HCT116 (cell line): ENCODE measurements around the gene PIGL. TPM values are rescaled to one million over a fixed set of nuclear protein-coding genes. Genes with fewer than 3 reads are reported as not detected.

Source experiments
- ATAC-seq: fragments of 200-7000 bp; cut with Tn5 transposase; 2 replicates; pipeline ENCODE4 v1.9.1; 2020; ENCODE audit warnings: mild to moderate bottlenecking, moderate library complexity
- BruUV-seq: library from RNA; stranded (reverse); fragments of 400-500 nt; replicated peaks from 2 replicates; lab custom pipeline; 2021; lab: Mats Ljungman, UMichigan
- CTCF ChIA-PET: fragments of 300-600 bp; sonication (Branson Sonifier 250); formaldehyde crosslinking; loops from one replicate; lab custom pipeline; 2021; ENCODE audit warnings: antibody characterized with exemption; lab: Charles Lee
- POLR2A ChIA-PET: fragments of 300-600, 350-600 bp; sonication (Branson Sonifier 250); formaldehyde crosslinking; loops from one replicate; lab custom pipeline; 2021; ENCODE audit warnings: antibody characterized with exemption; lab: Charles Lee
- RAD21 ChIA-PET, 2 experiments: fragments of 300-600 bp; sonication (Branson Sonifier 250); formaldehyde crosslinking; loops; one replicate each; lab custom pipeline; 2023; ENCODE audit warnings: low total read pairs in 2 of 2; ENCODE audit not compliant: uncharacterized antibody in 2 of 2, unreplicated experiment in 2 of 2, low non-redundant PET in 1 of 2; lab: Charles Lee
- DNase-seq: peaks from one replicate; pipeline ENCODE4 v3.0.0-alpha.2; 2010; ENCODE audit warnings: low read depth, low spot score
- H2AFZ ChIP-seq: fragments of 200-600 bp; shearing (Covaris generic), sonication (generic); 2 replicates; pipeline ENCODE4 v1.6.1; 2017; ENCODE audit warnings: low read depth, mixed run types, mixed read lengths, antibody characterized with exemption, low read length; ENCODE audit not compliant: poor library complexity, severe bottlenecking
- H3K27ac ChIP-seq: 2 replicates; pipeline ENCODE4 v1.5.1; 2012; ENCODE audit warnings: low read depth, low read length
- H3K27me3 ChIP-seq: fragments of 200-600 bp; sonication (generic); 2 replicates; pipeline ENCODE4 v1.6.1; 2016; ENCODE audit warnings: mixed run types, low read length, mixed read lengths; ENCODE audit not compliant: insufficient read depth
- H3K36me3 ChIP-seq, 2 experiments: fragments of 200-500 bp in 1 of 2; fragments of 200-600 bp in 1 of 2; sonication (Bioruptor generic) in 1 of 2; sonication (generic) in 1 of 2; 2 replicates each; pipeline versions ENCODE4 v1.5.1 to v1.6.1; 2014 to 2016; ENCODE audit warnings: low read length in 2 of 2, inconsistent platforms in 1 of 2, mixed read lengths in 1 of 2, mixed run types in 1 of 2; ENCODE audit not compliant: insufficient read depth in 2 of 2, control insufficient read depth in 1 of 2
- H3K4me1 ChIP-seq, 2 experiments: fragments of 200-600 bp in 1 of 2; sonication (generic) in 1 of 2; 2 replicates each; pipeline versions ENCODE4 v1.5.1 to v1.6.1; 2012 to 2017; ENCODE audit warnings: low read length in 2 of 2, inconsistent platforms in 1 of 2, mild to moderate bottlenecking in 1 of 2, mixed read lengths in 1 of 2, mixed run types in 1 of 2, moderate library complexity in 1 of 2; ENCODE audit not compliant: insufficient read depth in 2 of 2, control insufficient read depth in 1 of 2
- H3K4me2 ChIP-seq: fragments of 200-600 bp; sonication (generic); 2 replicates; pipeline ENCODE4 v1.6.1; 2017; ENCODE audit warnings: mixed run types, low read length, mixed read lengths
- H3K4me3 ChIP-seq, 2 experiments: fragments of 200-600 bp in 1 of 2; sonication (generic) in 1 of 2; replicated peaks in 1 of 2; 2 replicates each; pipeline ENCODE4 v1.5.1; 2011 to 2016; ENCODE audit warnings: low read length in 2 of 2, control low read depth in 1 of 2, low read depth in 1 of 2, mild to moderate bottlenecking in 1 of 2, mixed read lengths in 1 of 2, mixed run types in 1 of 2
- H3K79me2 ChIP-seq: fragments of 200-600 bp; sonication (generic); 2 replicates; pipeline ENCODE4 v1.6.1; 2017; ENCODE audit warnings: mild to moderate bottlenecking, mixed run types, low read length, moderate library complexity, mixed read lengths; ENCODE audit not compliant: insufficient read depth
- H3K9ac ChIP-seq: fragments of 200-600 bp; sonication (generic); 2 replicates; pipeline ENCODE4 v1.6.1; 2016; ENCODE audit warnings: low read length, mixed read lengths
- H3K9me2 ChIP-seq: fragments of 200-600 bp; sonication (generic), shearing (Covaris generic); 2 replicates; pipeline ENCODE4 v1.6.1; 2017; ENCODE audit warnings: mixed run types, mild to moderate bottlenecking, moderate library complexity; ENCODE audit not compliant: insufficient read depth
- H3K9me3 ChIP-seq, 2 experiments: fragments of 200-500 bp in 1 of 2; fragments of 200-600 bp in 1 of 2; sonication (Bioruptor generic) in 1 of 2; sonication (generic) in 1 of 2; 2 replicates each; pipeline ENCODE4 v1.6.1; 2014 to 2017; ENCODE audit warnings: low read length in 2 of 2, mixed read lengths in 2 of 2, inconsistent platforms in 1 of 2, low read depth in 1 of 2, mild to moderate bottlenecking in 1 of 2, mixed run types in 1 of 2, moderate library complexity in 1 of 2; ENCODE audit not compliant: control insufficient read depth in 1 of 2, insufficient read depth in 1 of 2
- H4K20me1 ChIP-seq: fragments of 200-600 bp; sonication (generic), shearing (Covaris generic); 2 replicates; pipeline ENCODE4 v1.6.1; 2017; ENCODE audit warnings: mixed run types, mild to moderate bottlenecking, moderate library complexity; ENCODE audit not compliant: insufficient read depth
- CBX3 ChIP-seq: IDR thresholded peaks from 2 replicates; pipeline ENCODE4 v1.6.1; 2012; ENCODE audit warnings: low read depth
- EGR1 ChIP-seq: IDR thresholded peaks from 2 replicates; pipeline ENCODE4 v1.6.1; 2012; ENCODE audit warnings: low read depth
- ELF1 ChIP-seq: IDR thresholded peaks from 2 replicates; pipeline ENCODE4 v1.6.1; 2012; ENCODE audit warnings: low read depth, borderline replicate concordance
- EZH2phosphoT487 ChIP-seq: fragments of 200-600 bp; IDR thresholded peaks from 2 replicates; pipeline ENCODE4 v1.6.1; 2018; ENCODE audit warnings: antibody characterized with exemption, borderline replicate concordance
- POLR2A ChIP-seq: IDR thresholded peaks from 2 replicates; pipeline ENCODE4 v1.7.0; 2011; ENCODE audit warnings: borderline replicate concordance; ENCODE audit not compliant: insufficient read depth, insufficient read length; ENCODE audit errors: extremely low read depth
- POLR2AphosphoS5 ChIP-seq: IDR thresholded peaks from 2 replicates; pipeline ENCODE4 v1.6.1; 2011; ENCODE audit warnings: mild to moderate bottlenecking, low read depth, low read length, moderate library complexity
- REST ChIP-seq: IDR thresholded peaks from 2 replicates; pipeline ENCODE4 v1.6.1; 2012; ENCODE audit warnings: low read depth
- YY1 ChIP-seq: IDR thresholded peaks from 2 replicates; pipeline ENCODE4 v1.6.1; 2011; ENCODE audit warnings: low read length, low read depth, moderate library complexity, mild to moderate bottlenecking; ENCODE audit not compliant: insufficient replicate concordance; ENCODE audit errors: extremely low read depth
- ZBTB33 ChIP-seq: IDR thresholded peaks from 2 replicates; pipeline ENCODE4 v1.6.1; 2011; ENCODE audit warnings: mild to moderate bottlenecking, low read length, moderate library complexity; ENCODE audit not compliant: insufficient replicate concordance; ENCODE audit errors: extremely low read depth
- ZFX ChIP-seq: fragments of 450-650 bp; IDR thresholded peaks from 2 replicates; pipeline ENCODE4 v1.6.1; 2017
- ZNF274 ChIP-seq: fragments of 200-500 bp; sonication (Bioruptor generic); IDR thresholded peaks from 2 replicates; pipeline ENCODE4 v1.6.1; 2014; ENCODE audit warnings: mild to moderate bottlenecking, low read depth, low read length, inconsistent platforms
- intact Hi-C: fragments of 100-400 bp; cut with micrococcal nuclease; formaldehyde crosslinking; loops from 2 replicates; pipeline ENCODE4 v1.10.0; 2022
- total RNA-seq: library from RNA; stranded (reverse); gene quantifications from one replicate; pipeline ENCODE4 v1.2.1, GENCODE V29; 2021; ENCODE audit not compliant: unreplicated experiment

PIGL gene
- total RNA-seq, 1 experiment from 2014 or later: 36.8 TPM

GRCh38 chr17:16258901-16259300 is 41.9 kb downstream of the PIGL start:
- intact Hi-C loops: no loop called here
- Histone ChIP-seq H3K36me3 (no peaks in the 10 kb centered on the region), H3K4me2 (no peak overlapping the region), H3K27ac (no peak overlapping the region), H3K27me3 (no peaks in the 10 kb centered on the region), H3K79me2 (no peaks in the 10 kb centered on the region), H4K20me1 (no peaks in the 10 kb centered on the region), H3K4me1 (no peaks in the 10 kb centered on the region), H3K9me2 (no peaks in the 10 kb centered on the region), H3K9me3 (no peaks in the 10 kb centered on the region), H2AFZ (no peak overlapping the region), H3K9ac (no peak overlapping the region), H3K4me3 (no peak overlapping the region)
- POLR2A ChIA-PET: no interaction called here
- no peak for TF ChIP-seq REST
- no peak for TF ChIP-seq EZH2phosphoT487
- no peak for TF ChIP-seq POLR2AphosphoS5
- no peak for TF ChIP-seq CBX3
- no peak for TF ChIP-seq EGR1
- no peak for TF ChIP-seq ZNF274
- TF ChIP-seq POLR2A: no peak
- no peak for TF ChIP-seq YY1
- no peak for TF ChIP-seq ZFX
- TF ChIP-seq ELF1: no peak
- no peak for TF ChIP-seq ZBTB33
- BruUV-seq: no TSS peak
- no peak for DNase-seq
- CTCF ChIA-PET: no interaction called here
- RAD21 ChIA-PET: no interaction called here
- no peak for ATAC-seq
